HG02970 (cell line): Measurements from ENCODE around the gene URGCP.
A peak's percentile ranks its signal among the peaks of the same experiment; 100 is the strongest.

Source experiments
- ATAC-seq: cut with Tn5 transposase; IDR thresholded peaks from one replicate; pipeline ENCODE4 v1.9.1; 2021; ENCODE audit warnings: mild to moderate bottlenecking, moderate library complexity, moderate number of reproducible peaks; ENCODE audit not compliant: unreplicated experiment, low FRiP score

Gene URGCP

GRCh38 chr7:43906331-43907010 is at the start of gene URGCP:
Gene URGCP (minus strand): TSS chr7:43906596. CDS start chr7:43906575, 21 bp downstream.
- peak; percentile 75 for ATAC-seq

- no peak for ATAC-seq
These were observed 49.6 kb upstream of the URGCP start for GRCh38 chr7:43956027-43956426.

- no peak for ATAC-seq
These were observed 48.3 kb upstream of the URGCP start for GRCh38 chr7:43954524-43955228.

GRCh38 chr7:43953071-43953470 is 46.7 kb upstream of the URGCP start:
- no peak for ATAC-seq

- ATAC-seq: no peak
These were observed 45.6 kb upstream of the URGCP start for GRCh38 chr7:43952028-43952427.

- no peak for ATAC-seq
These were observed 37.9 kb upstream of the URGCP start for GRCh38 chr7:43944286-43944685.

- ATAC-seq: no peak
These were observed 37.2 kb upstream of the URGCP start for GRCh38 chr7:43943417-43944187.

GRCh38 chr7:43942997-43943396 is 36.6 kb upstream of the URGCP start:
- no peak for ATAC-seq

GRCh38 chr7:43942250-43942649 is 35.9 kb upstream of the URGCP start:
- no peak for ATAC-seq

- ATAC-seq: no peak
These were observed 32.6 kb upstream of the URGCP start for GRCh38 chr7:43938892-43939482.

GRCh38 chr7:43937444-43937843 is 31.0 kb upstream of the URGCP start:
- ATAC-seq: no peak

- no peak for ATAC-seq
These were observed 27.6 kb upstream of the URGCP start for GRCh38 chr7:43933902-43934560.

- ATAC-seq: no peak
These were observed 24.9 kb upstream of the URGCP start for GRCh38 chr7:43931346-43931745.

- ATAC-seq: no peak
These were observed 23.4 kb upstream of the URGCP start for GRCh38 chr7:43929529-43930457.

- ATAC-seq: no peak
These were observed 21.4 kb upstream of the URGCP start for GRCh38 chr7:43927810-43928209.

- ATAC-seq: no peak
These were observed 20.4 kb upstream of the URGCP start for GRCh38 chr7:43926798-43927123.

GRCh38 chr7:43925984-43926797 is 19.8 kb upstream of the URGCP start, which contains the start of gene UBE2D4:
Gene UBE2D4 (plus strand): TSS chr7:43926436. CDS start chr7:43926533, 97 bp downstream.
- peak; percentile 89 for ATAC-seq

- no peak for ATAC-seq
These were observed 16.3 kb upstream of the URGCP start for GRCh38 chr7:43922726-43923125.

GRCh38 chr7:43921423-43921822 is 15.0 kb upstream of the URGCP start:
- no peak for ATAC-seq
